Activated naive CD8-positive, alpha-beta T cell treated with anti-CD3 and anti-CD28 coated beads for 36 hours (primary cell): ENCODE measurements around the gene TIGIT. TPM values are rescaled to one million over a fixed set of nuclear protein-coding genes. Genes with fewer than 3 reads are reported as not detected.
A peak's percentile ranks its signal among the peaks of the same experiment; 100 is the strongest.

ENCODE experiments used
- DNase-seq: peaks from one replicate; pipeline ENCODE4 v3.0.0; 2021
- H3K27ac Mint-ChIP-seq: one replicate; pipeline ENCODE4 v1.8.0; 2022; ENCODE audit warnings: mild to moderate bottlenecking, moderate library complexity, mixed read lengths
- H3K27me3 Mint-ChIP-seq: one replicate; pipeline ENCODE4 v1.8.0; 2022; ENCODE audit warnings: mild to moderate bottlenecking, mixed read lengths
- H3K36me3 Mint-ChIP-seq: one replicate; pipeline ENCODE4 v1.8.0; 2021; ENCODE audit warnings: mild to moderate bottlenecking, mixed read lengths
- H3K4me1 Mint-ChIP-seq: one replicate; pipeline ENCODE4 v1.8.0; 2021; ENCODE audit warnings: mixed read lengths
- H3K4me3 Mint-ChIP-seq: one replicate; pipeline ENCODE4 v1.8.0; 2022; ENCODE audit warnings: mild to moderate bottlenecking, moderate library complexity, mixed read lengths
- H3K9me3 Mint-ChIP-seq: one replicate; pipeline ENCODE4 v1.8.0; 2022; ENCODE audit warnings: mixed read lengths
- total RNA-seq, 2 experiments: library from RNA; stranded (reverse); gene quantifications; one replicate each; pipeline ENCODE4 v1.2.3, GENCODE V29; 2021

The TIGIT gene
- total RNA-seq, 2 experiments from 2014 or later, result 12.9 to 16.4 TPM

GRCh38 chr3:114299421-114299820, 5.6 kb downstream of the TIGIT start:
- peaks cover 2% of the 10 kb centered on the region for H3K36me3 Mint-ChIP-seq
- H3K4me3 Mint-ChIP-seq, result no peak overlapping the region
- peaks cover 13% of the 10 kb centered on the region for H3K4me1 Mint-ChIP-seq
- H3K9me3 Mint-ChIP-seq, result no peaks in the 10 kb centered on the region
- H3K27ac Mint-ChIP-seq, result no peak overlapping the region
- H3K27me3 Mint-ChIP-seq, result no peaks in the 10 kb centered on the region
- DNase-seq, result peak; percentile 26

DNA sequence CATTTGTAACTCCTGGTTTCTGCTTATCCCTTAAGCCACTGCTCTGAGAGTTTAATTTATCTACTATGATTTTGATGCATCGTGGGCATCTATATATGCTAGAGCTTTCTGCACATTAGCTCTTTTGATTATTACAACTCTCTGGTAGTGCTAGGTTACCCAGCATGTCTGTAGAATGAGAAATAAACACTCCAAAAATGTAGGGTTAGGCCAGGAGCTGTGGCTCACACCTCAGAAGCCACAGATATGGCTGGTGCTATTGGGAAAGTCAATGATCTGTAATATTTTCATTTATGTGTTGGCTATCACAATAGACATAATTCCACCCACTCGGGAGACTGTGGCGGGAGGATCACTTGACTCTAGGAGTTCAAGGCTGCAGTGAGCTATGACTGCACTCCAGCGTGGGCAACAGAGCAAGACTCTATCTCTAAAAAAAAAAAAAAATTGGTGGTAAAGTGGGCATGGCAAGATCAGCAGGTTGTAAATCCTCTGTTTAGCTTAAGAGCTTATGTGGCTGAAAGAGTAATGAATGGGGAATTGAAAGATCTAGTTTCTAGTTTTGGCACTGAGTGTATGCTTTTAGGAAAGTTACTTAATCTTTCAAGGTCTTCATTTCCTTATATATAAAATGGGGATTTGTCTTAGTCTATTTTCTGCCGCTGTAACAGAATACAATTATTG, 6.3 kb downstream of the TIGIT start:
- H3K36me3 Mint-ChIP-seq, result peaks cover 1% of the 10 kb centered on the region
- H3K27ac Mint-ChIP-seq, result no peak overlapping the region
- no peaks in the 10 kb centered on the region for H3K27me3 Mint-ChIP-seq
- H3K4me1 Mint-ChIP-seq, result peaks cover 7% of the 10 kb centered on the region
- no peaks in the 10 kb centered on the region for H3K9me3 Mint-ChIP-seq
- DNase-seq, result no peak
- no peak overlapping the region for H3K4me3 Mint-ChIP-seq

GRCh38 chr3:114307222-114307830, 13.5 kb downstream of the TIGIT start:
- H3K4me3 Mint-ChIP-seq, result peak overlapping the region; percentile 61
- DNase-seq, result no peak
- H3K27me3 Mint-ChIP-seq, result no peaks in the 10 kb centered on the region
- H3K36me3 Mint-ChIP-seq, result peaks cover 26% of the 10 kb centered on the region
- H3K4me1 Mint-ChIP-seq, result peaks cover 27% of the 10 kb centered on the region
- H3K27ac Mint-ChIP-seq, result peak overlapping the region; percentile 90
- H3K9me3 Mint-ChIP-seq, result peaks cover 4% of the 10 kb centered on the region

DNA sequence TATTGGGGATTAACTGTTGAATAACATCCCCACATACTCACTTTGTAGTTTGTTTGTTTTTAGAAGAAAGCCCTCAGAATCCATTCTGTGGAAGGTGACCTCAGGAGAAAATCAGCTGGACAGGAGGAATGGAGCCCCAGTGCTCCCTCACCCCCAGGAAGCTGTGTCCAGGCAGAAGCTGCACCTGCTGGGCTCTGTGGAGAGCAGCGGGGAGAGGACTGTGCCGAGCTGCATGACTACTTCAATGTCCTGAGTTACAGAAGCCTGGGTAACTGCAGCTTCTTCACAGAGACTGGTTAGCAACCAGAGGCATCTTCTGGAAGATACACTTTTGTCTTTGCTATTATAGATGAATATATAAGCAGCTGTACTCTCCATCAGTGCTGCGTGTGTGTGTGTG, 14.0 kb downstream of the TIGIT start:
- peaks cover 26% of the 10 kb centered on the region for H3K36me3 Mint-ChIP-seq
- peak overlapping the region; percentile 90 for H3K27ac Mint-ChIP-seq
- H3K4me1 Mint-ChIP-seq, result peaks cover 27% of the 10 kb centered on the region
- H3K4me3 Mint-ChIP-seq, result peak overlapping the region; percentile 61
- no peak for DNase-seq
- H3K27me3 Mint-ChIP-seq, result no peaks in the 10 kb centered on the region
- peaks cover 4% of the 10 kb centered on the region for H3K9me3 Mint-ChIP-seq

GRCh38 chr3:114308377-114308776, 14.5 kb downstream of the TIGIT start:
- DNase-seq, result no peak
- Mint-ChIP-seq H3K27me3 (no peaks in the 10 kb centered on the region), H3K36me3 (peaks cover 28% of the 10 kb centered on the region), H3K4me3 (peak overlapping the region; percentile 40), H3K4me1 (peaks cover 33% of the 10 kb centered on the region), H3K9me3 (peaks cover 4% of the 10 kb centered on the region), H3K27ac (peak overlapping the region; percentile 90)

DNA sequence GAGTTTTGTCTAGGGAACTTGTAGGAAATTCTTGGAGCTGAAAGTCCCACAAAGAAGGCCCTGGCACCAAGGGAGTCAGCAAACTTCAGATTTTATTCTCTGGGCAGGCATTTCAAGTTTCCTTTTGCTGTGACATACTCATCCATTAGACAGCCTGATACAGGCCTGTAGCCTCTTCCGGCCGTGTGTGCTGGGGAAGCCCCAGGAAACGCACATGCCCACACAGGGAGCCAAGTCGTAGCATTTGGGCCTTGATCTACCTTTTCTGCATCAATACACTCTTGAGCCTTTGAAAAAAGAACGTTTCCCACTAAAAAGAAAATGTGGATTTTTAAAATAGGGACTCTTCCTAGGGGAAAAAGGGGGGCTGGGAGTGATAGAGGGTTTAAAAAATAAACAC, 15.0 kb downstream of the TIGIT start:
- no peaks in the 10 kb centered on the region for H3K27me3 Mint-ChIP-seq

GRCh38 chr3:114310695-114311094, 16.9 kb downstream of the TIGIT start:
- DNase-seq, result peak; percentile 25
- Mint-ChIP-seq H3K4me3 (no peak overlapping the region), H3K27ac (peak overlapping the region; percentile 83), H3K27me3 (no peaks in the 10 kb centered on the region), H3K36me3 (peaks cover 33% of the 10 kb centered on the region), H3K4me1 (peaks cover 51% of the 10 kb centered on the region), H3K9me3 (peaks cover 4% of the 10 kb centered on the region)

More for the DNA sequence above, 15.0 kb downstream of the TIGIT start:
- Mint-ChIP-seq H3K36me3 (peaks cover 30% of the 10 kb centered on the region), H3K4me1 (peaks cover 37% of the 10 kb centered on the region), H3K9me3 (peaks cover 4% of the 10 kb centered on the region), H3K4me3 (peak overlapping the region; percentile 40), H3K27ac (peak overlapping the region; percentile 90)
- peak; percentile 35 for DNase-seq

- DNase-seq, result no peak
- Mint-ChIP-seq H3K4me1 (peaks cover 62% of the 10 kb centered on the region), H3K27me3 (no peaks in the 10 kb centered on the region), H3K9me3 (peaks cover 4% of the 10 kb centered on the region), H3K27ac (peak overlapping the region; percentile 82), H3K4me3 (no peak overlapping the region), H3K36me3 (peaks cover 32% of the 10 kb centered on the region)
These were observed 19.6 kb downstream of the TIGIT start for GRCh38 chr3:114313426-114313825.

DNA sequence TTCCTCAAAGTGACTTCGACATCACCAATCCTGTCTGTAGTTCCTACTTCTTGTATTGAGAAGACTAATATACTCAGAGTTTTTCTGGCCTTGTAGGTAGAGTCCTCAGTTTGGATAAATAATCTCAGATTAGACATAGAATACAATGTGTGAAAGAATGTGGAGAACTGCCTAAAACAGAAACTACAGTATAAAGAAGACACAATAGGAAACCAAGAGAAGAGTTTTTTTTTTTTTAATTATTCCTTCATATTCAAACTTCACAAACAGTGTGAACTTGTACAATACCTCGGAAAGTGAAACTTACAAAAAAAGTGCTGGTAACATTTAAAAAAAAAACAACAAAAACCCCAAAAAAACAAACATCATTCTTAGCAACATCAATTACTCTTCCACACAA, 20.5 kb downstream of the TIGIT start:
- no peak for DNase-seq
- no peak overlapping the region for H3K4me3 Mint-ChIP-seq
- H3K4me1 Mint-ChIP-seq, result peaks cover 62% of the 10 kb centered on the region
- peak overlapping the region; percentile 82 for H3K27ac Mint-ChIP-seq
- no peaks in the 10 kb centered on the region for H3K27me3 Mint-ChIP-seq
- H3K36me3 Mint-ChIP-seq, result peaks cover 27% of the 10 kb centered on the region
- peaks cover 4% of the 10 kb centered on the region for H3K9me3 Mint-ChIP-seq

- peak; percentile 44 for DNase-seq
- Mint-ChIP-seq H3K9me3 (no peaks in the 10 kb centered on the region), H3K27ac (peak overlapping the region; percentile 90), H3K36me3 (peaks cover 32% of the 10 kb centered on the region), H3K4me3 (no peak overlapping the region), H3K4me1 (peaks cover 71% of the 10 kb centered on the region), H3K27me3 (no peaks in the 10 kb centered on the region)
These were observed 24.5 kb downstream of the TIGIT start for GRCh38 chr3:114318295-114318694.

- H3K27ac Mint-ChIP-seq, result peak overlapping the region; percentile 68
- H3K4me1 Mint-ChIP-seq, result peaks cover 71% of the 10 kb centered on the region
- no peak overlapping the region for H3K4me3 Mint-ChIP-seq
- peaks cover 27% of the 10 kb centered on the region for H3K36me3 Mint-ChIP-seq
- H3K9me3 Mint-ChIP-seq, result no peaks in the 10 kb centered on the region
- DNase-seq, result no peak
- H3K27me3 Mint-ChIP-seq, result no peaks in the 10 kb centered on the region
These were observed 25.6 kb downstream of the TIGIT start for GRCh38 chr3:114319453-114319852.

GRCh38 chr3:114320246-114320645, 26.4 kb downstream of the TIGIT start:
- Mint-ChIP-seq H3K27me3 (no peaks in the 10 kb centered on the region), H3K27ac (peak overlapping the region; percentile 30), H3K9me3 (no peaks in the 10 kb centered on the region), H3K36me3 (peaks cover 29% of the 10 kb centered on the region), H3K4me3 (no peak overlapping the region), H3K4me1 (peaks cover 74% of the 10 kb centered on the region)
- DNase-seq, result no peak

GRCh38 chr3:114323546-114324254, 29.9 kb downstream of the TIGIT start:
- H3K36me3 Mint-ChIP-seq, result peaks cover 18% of the 10 kb centered on the region
- peaks cover 2% of the 10 kb centered on the region for H3K9me3 Mint-ChIP-seq
- H3K27me3 Mint-ChIP-seq, result no peaks in the 10 kb centered on the region
- peaks cover 73% of the 10 kb centered on the region for H3K4me1 Mint-ChIP-seq
- H3K27ac Mint-ChIP-seq, result peak overlapping the region; percentile 71
- peak overlapping the region; percentile 1 for H3K4me3 Mint-ChIP-seq
- DNase-seq, result no peak

DNA sequence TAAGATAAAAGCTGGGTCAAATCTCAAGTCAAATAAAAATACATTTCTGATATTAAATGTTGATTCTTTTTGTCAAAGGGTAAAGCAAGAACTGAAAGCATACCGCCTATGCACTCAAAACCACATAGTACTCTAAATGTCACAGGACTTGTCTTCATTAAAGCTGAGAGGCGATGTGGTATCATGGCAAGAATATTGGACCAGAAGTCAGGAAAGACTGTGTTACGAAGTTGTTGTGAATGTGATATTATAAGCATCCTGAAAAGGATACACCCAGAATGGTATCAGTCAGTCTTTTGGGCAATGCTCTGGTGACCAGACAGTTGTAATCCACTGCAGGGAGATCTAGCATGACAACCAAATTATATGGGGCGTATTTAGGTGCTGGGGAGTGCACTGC, 33.8 kb downstream of the TIGIT start:
- DNase-seq, result no peak
- peaks cover 18% of the 10 kb centered on the region for H3K9me3 Mint-ChIP-seq
- H3K4me3 Mint-ChIP-seq, result peak overlapping the region; percentile 50
- H3K27me3 Mint-ChIP-seq, result no peaks in the 10 kb centered on the region
- peak overlapping the region; percentile 89 for H3K27ac Mint-ChIP-seq
- H3K4me1 Mint-ChIP-seq, result peaks cover 81% of the 10 kb centered on the region
- H3K36me3 Mint-ChIP-seq, result peaks cover 44% of the 10 kb centered on the region

DNA sequence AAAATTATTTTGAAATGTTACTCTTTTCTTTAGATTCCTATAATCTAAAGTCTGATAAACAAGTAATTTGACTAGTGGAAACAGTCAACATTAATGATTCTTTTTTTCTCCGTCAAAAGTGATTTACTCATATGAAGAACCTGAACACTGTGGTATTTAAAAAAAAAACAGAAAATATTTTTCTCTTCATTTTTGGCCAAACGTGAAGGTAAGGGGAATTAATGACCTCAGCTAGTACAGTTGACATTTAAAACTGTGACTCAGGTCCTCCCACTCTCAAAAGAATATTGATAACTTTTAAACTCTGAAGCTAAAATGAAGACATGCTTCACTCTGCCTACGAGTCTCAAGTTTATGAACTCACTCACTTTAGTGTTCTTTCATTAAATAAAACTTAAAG, 34.5 kb downstream of the TIGIT start:
- Mint-ChIP-seq H3K36me3 (peaks cover 47% of the 10 kb centered on the region), H3K4me1 (peaks cover 83% of the 10 kb centered on the region), H3K4me3 (peak overlapping the region; percentile 66), H3K9me3 (peaks cover 18% of the 10 kb centered on the region), H3K27me3 (no peaks in the 10 kb centered on the region), H3K27ac (peak overlapping the region; percentile 93)
- DNase-seq, result no peak
